ENCODE measurements around the gene RALY.
A peak's percentile ranks its signal among the peaks of the same experiment; 100 is the strongest.
"Not testable (repeated sequence)": the region's sequence is repeated elsewhere in the genome, so short reads cannot be mapped to it uniquely, and the experiment has no call there.

RALY gene

DNA sequence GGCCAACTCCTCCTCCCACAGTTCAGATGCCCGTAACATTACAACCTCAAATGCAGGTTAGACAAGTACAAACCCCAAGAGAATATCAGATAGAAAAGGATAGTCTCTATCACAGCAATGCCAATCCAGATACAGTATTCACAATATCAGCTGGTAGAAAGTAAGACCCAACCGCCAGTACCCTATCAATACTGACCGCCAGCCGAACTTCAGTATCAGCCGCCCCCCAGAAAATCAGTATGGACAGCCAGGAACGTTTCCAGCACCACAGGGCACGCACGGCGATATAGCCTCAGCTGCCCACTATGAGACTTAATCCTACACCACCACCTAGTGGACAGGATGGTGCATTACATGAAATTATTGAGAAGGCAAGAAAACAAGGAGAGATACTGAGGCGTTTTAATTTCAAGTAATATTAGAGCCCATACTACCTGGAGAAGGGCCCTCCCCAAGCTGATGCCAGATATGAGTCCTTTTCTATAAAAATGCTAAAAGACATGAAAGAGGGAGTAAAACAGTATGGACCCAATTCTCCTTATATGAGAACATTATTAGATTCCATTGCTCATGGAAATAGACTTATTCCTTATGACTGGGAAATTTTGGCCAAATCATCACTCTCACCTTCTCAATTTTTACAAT, 135.9 kb downstream of the RALY start:
- Histone ChIP-seq H3K4me2 (peak overlapping the region; percentile 55), H3K36me3 (ENCODE audit: insufficient read depth) (no peaks in the 10 kb centered on the region), H3K27ac (no peak overlapping the region), H2AFZ (ENCODE audit: low read depth) (peak overlapping the region; percentile 29; the same call in 1 of the 2 replicates), H3K9ac (no peak overlapping the region), H3K4me1 (ENCODE audit: low read depth, poor library complexity, severe bottlenecking) (peaks cover 4% of the 10 kb centered on the region), H3K27me3 (ENCODE audit: insufficient read depth, low read depth) (no peaks in the 10 kb centered on the region), H3K4me3 (IDR thresholded peaks at IDR 0.05; ENCODE audit: insufficient read depth, low read depth, low read length) (no peak overlapping the region), H3K79me2 (ENCODE audit: insufficient read depth, low read depth) (no peaks in the 10 kb centered on the region), H4K20me1 (ENCODE audit: insufficient read depth) (no peaks in the 10 kb centered on the region)
- TF ChIP-seq, protein P1, sequence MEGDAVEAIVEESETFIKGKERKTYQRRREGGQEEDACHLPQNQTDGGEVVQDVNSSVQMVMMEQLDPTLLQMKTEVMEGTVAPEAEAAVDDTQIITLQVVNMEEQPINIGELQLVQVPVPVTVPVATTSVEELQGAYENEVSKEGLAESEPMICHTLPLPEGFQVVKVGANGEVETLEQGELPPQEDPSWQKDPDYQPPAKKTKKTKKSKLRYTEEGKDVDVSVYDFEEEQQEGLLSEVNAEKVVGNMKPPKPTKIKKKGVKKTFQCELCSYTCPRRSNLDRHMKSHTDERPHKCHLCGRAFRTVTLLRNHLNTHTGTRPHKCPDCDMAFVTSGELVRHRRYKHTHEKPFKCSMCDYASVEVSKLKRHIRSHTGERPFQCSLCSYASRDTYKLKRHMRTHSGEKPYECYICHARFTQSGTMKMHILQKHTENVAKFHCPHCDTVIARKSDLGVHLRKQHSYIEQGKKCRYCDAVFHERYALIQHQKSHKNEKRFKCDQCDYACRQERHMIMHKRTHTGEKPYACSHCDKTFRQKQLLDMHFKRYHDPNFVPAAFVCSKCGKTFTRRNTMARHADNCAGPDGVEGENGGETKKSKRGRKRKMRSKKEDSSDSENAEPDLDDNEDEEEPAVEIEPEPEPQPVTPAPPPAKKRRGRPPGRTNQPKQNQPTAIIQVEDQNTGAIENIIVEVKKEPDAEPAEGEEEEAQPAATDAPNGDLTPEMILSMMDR (conservative IDR thresholded peaks at IDR 0.05; ENCODE audit: low read depth, low read length) = peak; percentile 96

DNA sequence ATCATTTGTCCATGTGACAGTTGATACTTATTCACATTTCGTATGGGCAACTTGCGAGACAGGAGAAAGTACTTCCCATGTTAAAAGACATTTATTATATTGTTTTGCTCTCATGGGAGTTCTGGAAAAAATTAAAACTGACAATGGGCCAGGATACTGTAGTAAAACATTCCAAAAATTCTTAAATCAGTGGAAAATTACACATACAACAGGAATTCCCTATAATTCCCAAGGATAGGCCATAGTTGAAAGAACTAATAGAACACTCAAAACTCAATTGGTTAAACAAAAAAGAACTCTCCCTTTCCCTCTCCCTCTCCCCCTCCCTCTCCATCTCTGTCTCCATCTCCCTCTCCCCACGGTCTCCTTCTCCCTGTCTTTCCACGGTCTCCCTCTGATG, 137.8 kb downstream of the RALY start:
- no peak overlapping the region for H3K4me2 ChIP-seq
- H3K36me3 ChIP-seq (ENCODE audit: insufficient read depth) = no peaks in the 10 kb centered on the region
- TF ChIP-seq, protein P1 (conservative IDR thresholded peaks at IDR 0.05; ENCODE audit: low read depth, low read length) = no peak
- H3K27me3 ChIP-seq (ENCODE audit: insufficient read depth, low read depth) = no peaks in the 10 kb centered on the region
- no peaks in the 10 kb centered on the region for H3K79me2 ChIP-seq (ENCODE audit: insufficient read depth, low read depth)
- no peak overlapping the region for H2AFZ ChIP-seq (ENCODE audit: low read depth)
- H3K4me1 ChIP-seq (ENCODE audit: low read depth, poor library complexity, severe bottlenecking) = no peaks in the 10 kb centered on the region
- H3K9ac ChIP-seq = no peak overlapping the region
- H3K4me3 ChIP-seq (IDR thresholded peaks at IDR 0.05; ENCODE audit: insufficient read depth, low read depth, low read length) = no peak overlapping the region
- H3K27ac ChIP-seq = no peak overlapping the region
- H4K20me1 ChIP-seq (ENCODE audit: insufficient read depth) = no peaks in the 10 kb centered on the region

DNA sequence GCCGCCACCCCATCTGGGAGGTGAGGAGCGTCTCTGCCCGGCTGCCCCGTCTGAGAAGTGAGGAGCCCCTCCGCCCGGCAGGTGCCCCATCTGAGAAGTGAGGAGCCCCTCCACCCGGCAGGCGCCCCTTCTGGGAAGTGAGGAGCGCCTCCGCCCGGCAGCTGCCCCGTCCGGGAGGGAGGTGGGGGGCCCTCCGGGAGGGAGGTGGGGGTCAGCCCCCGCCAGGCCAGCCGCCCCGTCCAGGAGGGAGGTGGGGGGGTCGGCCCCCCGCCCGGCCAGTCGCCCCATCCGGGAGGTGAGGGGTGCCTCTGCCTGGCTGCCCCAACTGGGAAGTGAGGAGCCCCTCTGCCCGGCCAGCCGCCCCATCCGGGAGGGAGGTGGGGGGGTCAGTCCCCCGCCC, 138.8 kb downstream of the RALY start:
- H4K20me1 ChIP-seq (ENCODE audit: insufficient read depth); H3K9ac ChIP-seq; H3K79me2 ChIP-seq (ENCODE audit: insufficient read depth, low read depth); H3K36me3 ChIP-seq (ENCODE audit: insufficient read depth); H3K4me3 ChIP-seq (IDR thresholded peaks at IDR 0.05; ENCODE audit: insufficient read depth, low read depth, low read length); H3K27me3 ChIP-seq (ENCODE audit: insufficient read depth, low read depth); H2AFZ ChIP-seq (ENCODE audit: low read depth); H3K27ac ChIP-seq; H3K4me2 ChIP-seq; H3K4me1 ChIP-seq (ENCODE audit: low read depth, poor library complexity, severe bottlenecking): not testable (repeated sequence)

DNA sequence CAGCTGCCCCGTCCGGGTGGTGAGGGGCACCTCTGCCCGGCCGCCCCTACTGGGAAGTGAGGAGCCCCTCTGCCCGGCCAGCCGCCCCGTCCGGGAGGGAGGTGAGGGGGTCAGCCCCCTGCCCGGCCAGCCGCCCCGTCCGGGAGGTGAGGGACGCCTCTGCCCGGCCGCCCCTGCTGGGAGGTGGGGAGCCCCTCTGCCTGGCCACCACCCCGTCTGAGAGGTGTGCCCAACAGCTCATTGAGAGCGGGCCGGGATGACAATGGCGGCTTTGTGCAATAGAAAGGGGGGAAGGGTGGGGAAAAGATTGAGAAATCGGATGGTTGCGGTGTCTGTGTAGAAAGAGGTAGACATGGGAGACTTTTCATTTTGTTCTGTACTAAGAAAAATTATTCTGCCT, 139.2 kb downstream of the RALY start:
- H3K27me3 ChIP-seq (ENCODE audit: insufficient read depth, low read depth); H3K27ac ChIP-seq; H3K36me3 ChIP-seq (ENCODE audit: insufficient read depth); H3K79me2 ChIP-seq (ENCODE audit: insufficient read depth, low read depth); H2AFZ ChIP-seq (ENCODE audit: low read depth); H4K20me1 ChIP-seq (ENCODE audit: insufficient read depth); H3K4me2 ChIP-seq; H3K9ac ChIP-seq; H3K4me3 ChIP-seq (IDR thresholded peaks at IDR 0.05; ENCODE audit: insufficient read depth, low read depth, low read length); H3K4me1 ChIP-seq (ENCODE audit: low read depth, poor library complexity, severe bottlenecking): not testable (repeated sequence)

DNA sequence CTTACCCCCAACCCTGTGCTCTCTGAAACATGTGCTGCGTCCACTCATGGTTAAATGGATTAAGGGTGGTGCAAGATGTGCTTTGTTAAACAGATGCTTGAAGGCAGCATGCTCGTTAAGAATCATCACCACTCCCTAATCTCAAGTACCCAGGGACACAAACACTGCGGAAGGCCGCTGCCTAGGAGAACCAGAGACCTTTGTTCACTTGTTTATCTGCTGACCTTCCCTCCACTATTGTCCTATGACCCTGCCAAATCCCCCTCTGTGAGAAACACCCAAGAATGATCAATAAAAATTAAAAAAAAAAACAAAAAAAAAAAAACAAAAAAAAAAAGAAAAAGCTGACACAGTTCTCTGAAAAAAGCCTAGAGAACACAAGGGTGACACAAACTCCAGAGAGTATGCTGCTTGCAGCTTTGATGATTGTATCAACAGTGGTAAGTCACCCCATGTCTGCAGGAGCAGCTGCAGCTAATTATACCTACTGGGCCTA, 139.7 kb downstream of the RALY start:
- not testable (repeated sequence) for H3K27me3 ChIP-seq (ENCODE audit: insufficient read depth, low read depth); H3K4me3 ChIP-seq (IDR thresholded peaks at IDR 0.05; ENCODE audit: insufficient read depth, low read depth, low read length); H3K79me2 ChIP-seq (ENCODE audit: insufficient read depth, low read depth); H3K4me1 ChIP-seq (ENCODE audit: low read depth, poor library complexity, severe bottlenecking); H3K36me3 ChIP-seq (ENCODE audit: insufficient read depth); H3K27ac ChIP-seq; H3K9ac ChIP-seq; H2AFZ ChIP-seq (ENCODE audit: low read depth); H4K20me1 ChIP-seq (ENCODE audit: insufficient read depth); H3K4me2 ChIP-seq

All from KMS-11 (cell line).